GM21526 (cell line): Measurements from ENCODE around the gene PKP3.
"Not testable (repeated sequence)": the region's sequence is repeated elsewhere in the genome, so short reads cannot be mapped to it uniquely, and the experiment has no call there.

Experiments
- ATAC-seq: cut with Tn5 transposase; IDR thresholded peaks from one replicate; pipeline ENCODE4 v1.9.1; 2021; ENCODE audit warnings: moderate library complexity; ENCODE audit not compliant: unreplicated experiment, low FRiP score

The PKP3 gene, protein sequence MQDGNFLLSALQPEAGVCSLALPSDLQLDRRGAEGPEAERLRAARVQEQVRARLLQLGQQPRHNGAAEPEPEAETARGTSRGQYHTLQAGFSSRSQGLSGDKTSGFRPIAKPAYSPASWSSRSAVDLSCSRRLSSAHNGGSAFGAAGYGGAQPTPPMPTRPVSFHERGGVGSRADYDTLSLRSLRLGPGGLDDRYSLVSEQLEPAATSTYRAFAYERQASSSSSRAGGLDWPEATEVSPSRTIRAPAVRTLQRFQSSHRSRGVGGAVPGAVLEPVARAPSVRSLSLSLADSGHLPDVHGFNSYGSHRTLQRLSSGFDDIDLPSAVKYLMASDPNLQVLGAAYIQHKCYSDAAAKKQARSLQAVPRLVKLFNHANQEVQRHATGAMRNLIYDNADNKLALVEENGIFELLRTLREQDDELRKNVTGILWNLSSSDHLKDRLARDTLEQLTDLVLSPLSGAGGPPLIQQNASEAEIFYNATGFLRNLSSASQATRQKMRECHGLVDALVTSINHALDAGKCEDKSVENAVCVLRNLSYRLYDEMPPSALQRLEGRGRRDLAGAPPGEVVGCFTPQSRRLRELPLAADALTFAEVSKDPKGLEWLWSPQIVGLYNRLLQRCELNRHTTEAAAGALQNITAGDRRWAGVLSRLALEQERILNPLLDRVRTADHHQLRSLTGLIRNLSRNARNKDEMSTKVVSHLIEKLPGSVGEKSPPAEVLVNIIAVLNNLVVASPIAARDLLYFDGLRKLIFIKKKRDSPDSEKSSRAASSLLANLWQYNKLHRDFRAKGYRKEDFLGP

DNA sequence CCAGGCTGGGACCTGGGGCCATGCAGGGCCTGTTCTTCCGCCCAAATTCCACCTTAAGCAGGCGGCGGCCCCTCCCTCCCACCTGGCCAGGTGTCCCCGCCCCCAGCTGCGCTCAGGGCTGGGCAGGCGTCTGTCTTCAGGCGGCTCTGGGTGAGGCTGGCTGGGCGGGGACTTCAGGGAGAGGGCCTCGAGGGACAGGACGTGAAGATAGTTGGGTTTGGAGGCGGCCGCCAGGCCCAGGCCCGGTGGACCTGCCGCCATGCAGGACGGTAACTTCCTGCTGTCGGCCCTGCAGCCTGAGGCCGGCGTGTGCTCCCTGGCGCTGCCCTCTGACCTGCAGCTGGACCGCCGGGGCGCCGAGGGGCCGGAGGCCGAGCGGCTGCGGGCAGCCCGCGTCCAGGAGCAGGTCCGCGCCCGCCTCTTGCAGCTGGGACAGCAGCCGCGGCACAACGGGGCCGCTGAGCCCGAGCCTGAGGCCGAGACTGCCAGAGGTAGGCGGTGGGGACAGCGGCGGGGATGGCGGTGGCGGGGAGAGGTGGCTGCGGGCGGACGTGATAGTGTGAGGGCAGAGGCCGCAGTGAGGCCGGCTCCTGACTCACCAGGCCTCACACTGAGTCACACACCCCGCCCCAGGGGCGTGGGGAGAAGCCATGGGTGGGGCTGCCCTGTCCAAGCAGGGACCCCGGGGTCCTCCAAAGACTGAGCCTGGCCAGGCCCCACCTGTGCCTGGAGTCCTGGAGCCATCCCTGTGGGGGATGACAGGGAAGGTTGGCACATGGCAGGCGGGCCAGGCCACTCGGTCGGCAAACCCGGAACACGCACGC lies at the start of gene PKP3:
Gene PKP3, plus strand, starts transcription at position 176 of the 824 bp plus-strand sequence. Its CDS starts 84 bp downstream, at position 260.
- no peak for ATAC-seq

DNA sequence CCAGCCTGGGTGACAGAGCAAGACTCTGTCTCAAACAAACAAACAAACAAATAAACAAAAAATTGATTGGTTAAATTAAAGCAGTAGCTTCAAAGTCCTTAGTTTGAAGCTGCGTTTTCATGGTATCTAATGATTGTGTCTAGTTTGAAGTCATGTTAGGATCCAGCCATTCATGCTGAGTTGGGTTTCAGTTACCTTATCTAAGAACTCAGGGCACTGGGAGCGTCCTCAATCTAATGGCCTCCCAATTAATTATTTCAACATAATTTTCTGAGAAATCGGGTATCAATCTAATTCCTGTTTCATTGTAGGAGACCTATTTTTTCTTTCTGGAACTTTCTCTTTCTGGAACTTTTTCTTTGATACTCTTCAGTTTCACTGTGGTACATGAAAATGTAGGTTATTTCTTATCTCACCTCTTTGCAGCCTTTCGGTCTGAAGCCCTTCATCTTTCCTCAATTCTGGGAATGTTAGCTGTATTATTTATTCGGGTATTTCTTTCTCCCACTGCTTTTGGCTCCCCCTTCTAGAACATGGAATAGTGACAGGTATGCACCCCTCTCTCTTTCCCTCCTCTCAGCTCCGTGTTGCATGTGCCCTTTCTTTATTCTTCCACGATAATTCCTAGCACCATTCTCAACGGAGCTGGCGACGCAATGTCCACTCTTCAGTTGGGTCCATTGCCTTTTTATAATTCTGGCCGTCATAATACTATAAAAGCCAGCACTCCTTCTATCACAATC lies 49.0 kb upstream of the PKP3 start:
- ATAC-seq = no peak

DNA sequence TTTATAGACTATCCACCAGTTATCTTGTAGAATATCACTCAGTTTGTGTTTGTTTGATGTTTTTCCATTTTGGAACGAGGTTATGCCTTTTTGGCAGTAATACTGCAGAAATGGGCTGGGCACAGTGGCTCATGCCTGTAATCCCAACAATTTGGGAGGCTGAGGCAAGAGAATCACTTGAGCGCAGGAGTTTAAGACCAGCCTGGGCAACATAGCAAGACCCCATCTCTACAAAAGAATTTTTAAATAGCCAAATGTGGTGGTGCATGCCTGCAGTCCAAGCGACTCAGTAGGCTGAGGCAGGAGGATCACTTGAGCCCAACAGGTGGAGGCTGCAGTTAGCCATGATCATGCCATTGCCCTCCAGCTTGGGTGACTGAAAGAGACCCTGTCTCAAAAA lies 47.5 kb upstream of the PKP3 start:
- no peak for ATAC-seq

DNA sequence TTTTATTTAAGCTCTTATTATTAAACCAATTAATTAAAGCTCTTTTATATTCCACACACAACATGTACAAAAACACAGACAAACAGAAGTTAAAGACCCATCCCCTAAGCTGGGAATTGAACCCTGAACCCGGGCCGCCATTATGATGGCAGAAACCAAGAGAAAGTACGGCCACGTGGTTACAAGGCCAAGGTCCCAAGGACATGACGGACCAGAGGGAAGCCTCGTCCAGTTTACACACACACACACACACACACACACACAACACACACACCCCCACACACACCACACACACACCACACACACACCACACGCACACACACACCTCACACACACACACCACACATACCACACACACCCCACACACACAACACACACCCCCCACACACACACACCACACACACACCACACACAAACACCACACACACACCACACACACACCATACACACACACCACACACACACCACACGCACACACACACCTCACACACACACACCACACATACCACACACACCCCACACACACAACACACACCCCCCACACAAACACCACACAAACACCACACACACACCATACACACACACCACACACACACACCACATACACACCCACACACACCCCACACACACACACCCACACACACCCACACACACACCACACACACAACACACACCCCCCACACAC lies 44.6 kb upstream of the PKP3 start:
- ATAC-seq = not testable (repeated sequence)

DNA sequence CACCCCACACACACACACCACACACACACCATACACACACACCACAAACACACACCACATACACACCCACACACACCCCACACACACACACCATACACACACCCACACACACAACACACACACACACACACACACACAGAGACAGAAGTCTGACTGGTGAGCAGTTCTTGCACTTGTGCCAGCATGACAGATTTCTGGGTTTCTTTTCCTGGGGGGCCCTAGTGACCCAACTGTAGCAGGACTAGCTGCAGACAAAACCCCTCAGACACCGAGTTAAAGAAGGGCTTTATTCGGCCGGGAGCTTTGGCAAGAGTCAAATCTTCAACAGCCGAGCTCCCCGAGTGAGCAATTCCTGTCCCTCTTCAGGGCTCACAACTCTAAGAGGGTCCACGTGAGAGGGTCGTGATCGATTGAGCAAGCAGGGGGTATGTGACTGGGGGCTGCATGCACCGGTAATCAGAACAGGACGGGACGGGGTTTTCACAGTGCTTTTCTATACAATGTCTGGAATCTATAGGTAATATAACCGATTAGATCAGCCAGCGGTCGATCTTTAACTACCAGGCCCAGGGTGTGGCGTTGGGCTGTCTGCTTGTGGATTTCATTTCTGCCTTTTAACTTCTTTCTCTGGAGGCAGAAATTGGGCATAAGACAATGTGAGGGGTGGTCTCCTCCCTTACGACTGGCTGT lies 43.8 kb upstream of the PKP3 start:
- not testable (repeated sequence) for ATAC-seq

DNA sequence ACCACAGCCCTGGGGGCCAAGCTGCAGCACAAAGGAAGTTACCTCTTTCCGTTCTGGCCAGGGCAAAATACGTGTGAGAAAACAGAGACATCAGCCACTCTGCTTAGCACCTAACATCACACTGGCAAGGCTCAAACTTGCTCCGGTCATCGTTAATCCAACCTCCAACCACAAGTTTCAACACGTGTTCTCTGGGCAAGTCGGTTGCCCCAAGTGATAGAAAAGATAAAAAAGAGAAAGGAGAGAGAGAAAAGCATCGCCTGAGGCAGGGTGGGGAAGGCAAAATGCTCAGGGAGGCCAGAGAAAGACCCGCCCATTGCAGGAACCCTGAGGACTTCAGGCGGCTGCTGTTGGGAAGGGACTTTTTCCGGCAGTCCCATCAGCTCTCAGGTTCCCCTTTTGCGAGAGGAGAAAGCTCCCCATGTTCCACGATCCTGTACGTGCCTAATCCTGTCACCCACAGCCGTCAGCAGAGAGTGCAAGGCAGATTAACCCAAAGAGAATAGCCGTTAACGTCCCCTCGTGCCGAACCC lies 43.2 kb upstream of the PKP3 start:
- ATAC-seq = no peak

DNA sequence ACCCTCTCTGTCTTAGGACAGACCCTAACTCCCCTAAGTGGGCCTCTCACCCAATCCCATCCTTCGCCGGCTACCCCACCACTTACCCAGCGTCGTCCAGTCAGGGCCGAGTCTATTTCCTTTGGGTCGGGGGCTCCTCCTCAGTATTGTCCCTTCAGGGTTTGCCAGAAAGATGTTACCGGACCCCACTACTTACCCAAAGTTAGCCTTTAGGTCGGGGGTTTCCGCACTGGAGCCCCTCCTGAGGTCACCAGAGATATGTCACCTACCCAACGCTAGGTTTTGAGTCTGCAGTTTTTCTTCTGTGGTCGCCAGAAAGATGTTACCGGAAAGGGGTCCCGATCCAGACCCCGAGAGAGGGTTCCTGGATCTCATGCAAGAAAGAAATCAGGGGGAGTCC lies 42.6 kb upstream of the PKP3 start:
- ATAC-seq = no peak

DNA sequence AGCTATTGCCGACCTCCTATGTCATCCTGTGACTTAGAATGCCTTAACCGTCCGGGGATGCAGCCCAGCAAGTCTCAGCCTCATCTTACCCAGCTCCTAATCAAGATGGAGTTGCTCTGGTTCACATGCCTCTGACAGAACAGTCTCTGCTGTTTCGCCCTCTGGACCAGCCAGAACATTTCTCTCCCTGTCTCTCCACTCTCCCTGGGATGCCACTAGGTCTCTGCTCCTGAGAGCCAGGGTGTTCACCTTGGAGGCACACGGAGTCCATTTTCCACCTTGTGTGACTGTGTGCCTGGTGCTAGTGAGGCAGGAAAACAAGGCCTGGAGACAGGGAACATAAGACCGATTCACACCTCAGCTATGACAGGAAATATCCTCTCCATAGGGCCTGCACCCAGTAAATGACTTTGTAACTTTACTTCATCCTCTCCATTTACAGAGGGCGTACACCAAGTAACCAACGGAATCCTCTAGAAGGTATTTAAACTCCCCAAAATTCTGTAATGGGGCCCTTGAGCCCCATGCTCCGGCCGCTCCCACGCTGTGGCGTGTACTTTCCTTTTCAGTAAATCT lies 41.5 kb upstream of the PKP3 start:
- no peak for ATAC-seq

DNA sequence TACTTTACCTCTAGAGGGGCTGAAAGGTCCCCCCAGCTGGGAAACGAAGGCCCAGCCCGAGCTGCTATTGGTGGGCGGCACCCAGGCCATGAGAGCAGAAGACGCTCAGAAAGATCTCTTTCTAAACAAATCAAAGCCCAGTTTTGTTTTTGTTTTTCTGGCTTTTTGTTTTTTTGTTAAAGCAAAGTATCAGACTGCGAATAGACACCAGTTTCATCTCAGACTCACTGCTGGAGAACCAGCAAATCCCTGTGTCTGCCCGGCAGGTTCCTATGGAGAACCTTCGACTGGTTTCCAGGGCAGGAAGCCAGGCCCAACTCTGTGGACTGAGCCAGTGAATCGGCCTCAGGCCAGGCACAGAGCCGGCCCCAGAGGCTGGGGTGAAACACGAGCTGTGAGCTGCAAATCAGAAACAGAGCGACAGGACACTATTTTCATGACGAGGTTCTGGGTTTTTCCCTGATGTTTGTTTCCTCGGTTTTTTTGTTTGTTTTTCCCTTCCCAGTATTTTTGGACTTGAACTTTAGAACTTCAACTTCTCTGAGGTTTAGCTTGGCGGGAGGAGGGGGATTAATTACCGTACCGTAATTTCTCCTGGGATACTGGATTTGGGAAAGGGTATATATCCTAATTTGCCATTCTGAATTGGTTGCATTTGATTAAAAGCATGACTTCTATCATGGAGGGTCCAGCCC lies 40.7 kb upstream of the PKP3 start:
- ATAC-seq = no peak

DNA sequence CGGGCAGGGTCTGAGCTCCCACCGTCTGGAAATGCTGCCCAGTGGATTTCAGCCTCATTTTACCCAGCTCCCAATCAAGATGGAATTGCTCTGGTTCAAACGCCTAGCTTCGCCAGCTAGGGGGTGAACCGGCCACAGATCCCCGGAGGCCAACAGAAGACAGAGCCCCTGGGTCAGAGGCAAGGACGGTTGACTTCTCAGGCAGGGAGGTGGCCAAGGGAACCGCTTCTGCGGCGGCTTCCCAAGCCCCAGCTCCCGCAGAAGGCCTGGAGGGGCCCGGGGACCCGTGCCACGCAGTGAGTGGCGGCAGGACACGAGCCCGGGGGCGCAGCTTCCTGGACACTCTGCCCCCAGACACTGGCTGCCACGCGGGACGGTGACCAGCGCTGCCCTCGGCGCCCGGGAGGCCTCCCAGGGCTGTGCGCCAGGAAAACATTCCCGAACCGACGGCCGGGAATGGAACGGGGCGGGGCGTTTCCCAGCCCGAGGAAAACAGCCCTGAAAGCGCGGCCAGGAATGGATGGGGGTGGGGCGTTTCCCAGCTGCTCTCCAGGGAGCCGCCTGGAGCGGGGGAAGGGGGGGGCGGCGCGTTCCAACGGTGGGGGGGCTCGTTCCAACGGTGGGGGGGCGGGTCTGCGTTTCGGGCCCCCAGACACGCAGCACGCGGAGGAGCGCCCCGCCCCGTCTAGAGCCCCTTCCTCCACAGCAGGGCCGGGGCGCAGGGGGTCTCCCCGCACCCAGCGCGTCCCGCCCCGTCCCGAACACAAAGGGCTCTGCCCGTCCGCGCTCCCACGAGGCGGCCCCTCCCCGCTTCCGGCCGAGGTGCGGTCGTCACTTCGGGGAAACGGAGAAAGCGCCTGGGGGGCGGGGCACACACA lies 38.2 kb upstream of the PKP3 start:
- no peak for ATAC-seq

DNA sequence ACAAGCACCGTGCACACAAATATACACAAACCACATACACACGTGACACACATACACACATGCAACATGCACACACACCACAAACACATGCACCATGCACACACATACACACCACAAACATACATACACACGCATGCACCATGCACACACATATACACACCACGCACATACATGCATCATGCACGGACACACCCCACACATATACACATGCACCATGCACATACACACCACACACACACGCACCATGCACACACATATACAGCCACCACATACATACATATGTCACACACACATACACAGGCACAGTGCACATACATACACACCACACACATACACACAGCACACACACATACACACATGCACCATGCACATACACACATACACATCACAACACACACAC lies 37.4 kb upstream of the PKP3 start:
- no peak for ATAC-seq

DNA sequence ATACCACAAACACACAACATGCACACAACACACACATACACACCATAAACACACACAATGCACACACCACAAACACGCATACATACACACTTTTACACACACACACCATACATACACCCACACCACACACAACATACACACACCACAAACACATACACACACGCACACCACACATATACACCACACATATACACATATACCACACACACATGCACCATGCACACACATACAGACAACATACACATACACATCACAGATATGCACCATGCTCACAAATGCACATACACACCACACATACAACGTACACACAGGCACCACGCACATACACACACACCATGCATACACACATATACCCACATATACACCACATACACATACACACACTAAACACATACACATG lies 36.4 kb upstream of the PKP3 start:
- ATAC-seq = no peak

DNA sequence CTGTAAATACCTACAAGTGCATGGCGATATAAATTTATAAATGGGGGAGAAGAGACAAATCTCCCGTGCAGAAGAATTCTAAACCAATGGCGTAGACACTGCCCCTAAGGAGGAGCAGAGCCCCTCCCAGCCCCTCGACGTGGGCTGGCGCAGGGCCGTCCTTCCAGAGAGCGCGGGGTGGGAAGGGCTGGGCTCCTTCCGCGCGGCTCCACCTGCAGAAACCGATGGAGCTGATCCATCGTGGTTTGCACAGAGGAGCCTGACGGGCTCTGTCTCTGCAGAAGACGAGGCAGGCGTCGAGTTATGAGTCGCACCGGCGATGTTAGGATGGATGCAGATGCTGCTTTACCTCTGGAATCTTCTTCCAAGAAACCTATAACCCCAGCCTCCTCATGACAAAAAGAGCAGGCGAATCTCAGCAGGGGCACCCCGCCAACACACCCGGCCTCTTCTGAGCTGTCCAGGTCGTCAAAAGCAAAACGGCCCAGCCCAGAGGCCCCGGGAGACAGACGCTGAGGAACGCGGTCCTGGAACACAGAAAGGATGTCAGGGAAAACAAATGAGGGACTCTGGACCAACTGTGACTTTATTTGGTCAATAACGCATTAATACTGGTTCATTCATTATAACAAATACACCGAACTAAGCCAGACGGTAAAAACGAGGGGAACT lies 35.7 kb upstream of the PKP3 start:
- ATAC-seq = no peak

DNA sequence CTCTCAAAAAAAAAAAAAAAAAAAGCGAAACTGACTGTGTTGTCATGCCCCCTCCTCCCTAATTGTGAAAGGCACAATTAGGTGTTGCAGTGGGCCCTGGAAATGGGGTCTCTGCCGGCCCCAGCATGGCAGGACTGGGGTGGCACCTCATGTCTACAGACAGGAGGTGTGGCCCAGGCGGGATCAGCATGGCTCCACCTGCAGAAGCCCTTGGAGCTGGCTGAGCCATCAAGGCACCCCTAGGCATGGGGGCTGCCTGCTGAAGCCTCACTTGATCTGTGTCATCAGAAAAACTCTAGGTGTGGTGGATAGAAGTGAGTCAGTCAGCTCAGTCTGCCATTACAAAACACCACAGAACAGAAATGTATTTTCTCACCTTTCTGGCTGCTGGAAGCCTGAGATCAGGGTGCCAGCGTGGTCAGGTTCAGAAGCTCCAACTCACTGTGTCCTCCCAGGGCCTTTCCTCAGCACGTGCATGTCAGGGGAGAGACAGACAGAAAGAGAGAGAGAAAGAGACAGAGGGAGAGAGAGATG lies 34.8 kb upstream of the PKP3 start:
- no peak for ATAC-seq

DNA sequence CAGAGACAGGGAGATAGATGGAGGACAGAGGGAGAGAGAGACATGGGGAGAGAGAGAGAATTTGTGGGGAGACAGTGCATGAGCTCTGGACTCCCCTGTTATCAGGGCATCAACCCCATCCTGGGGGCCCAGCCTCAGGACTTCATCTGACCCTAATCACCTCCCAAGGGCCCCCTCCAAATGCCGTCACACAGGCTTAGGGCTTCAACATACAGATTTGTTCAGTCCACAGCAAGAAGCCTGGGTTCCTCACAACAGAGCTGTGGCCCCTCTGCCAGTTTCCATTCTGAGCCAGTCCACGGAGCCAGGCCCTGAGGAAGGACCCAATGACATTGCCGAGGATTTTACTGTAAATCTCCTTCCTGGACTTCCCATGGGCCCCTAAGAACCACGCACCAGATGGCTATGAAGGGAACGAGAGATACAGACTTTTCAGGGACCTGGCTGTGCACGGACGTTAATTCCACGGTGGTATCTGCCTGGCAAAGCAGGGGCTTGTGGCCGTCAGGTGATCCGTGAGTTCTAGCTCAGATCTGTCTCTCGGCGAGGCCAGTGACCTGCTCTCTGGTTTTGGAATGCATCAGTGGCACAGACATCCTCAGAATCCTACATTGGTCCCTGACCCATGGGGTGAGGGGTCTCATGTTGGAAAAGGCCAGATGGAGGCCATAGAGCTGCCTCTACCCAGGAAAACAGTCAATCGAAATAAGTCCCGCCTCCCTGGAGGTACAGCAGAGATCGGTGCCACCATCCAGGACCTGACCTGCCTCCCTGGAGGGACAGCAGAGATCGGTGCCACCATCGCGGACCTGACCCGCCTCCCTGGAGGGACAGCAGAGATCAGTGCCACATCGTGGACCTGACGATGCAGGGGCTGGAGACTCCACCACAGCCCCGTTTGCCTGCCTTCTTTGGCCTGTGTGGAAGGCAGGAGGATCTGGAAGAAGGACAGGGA lies 33.4 kb upstream of the PKP3 start:
- ATAC-seq = no peak
